HepG2 (cell line): ENCODE data around the gene RABGGTA. TPM values are rescaled to one million over a fixed set of nuclear protein-coding genes. Genes with fewer than 3 reads are reported as not detected.

ENCODE experiments used
- CCAR2 ChIP-seq: fragments of 200-400 bp; formaldehyde crosslinking; optimal IDR thresholded peaks from 2 replicates; pipeline ENCODE3; 2018; ENCODE audit warnings: low read depth, mild to moderate bottlenecking, low read length, moderate library complexity
- DNMT3B ChIP-seq: conservative IDR thresholded peaks from 2 replicates; pipeline ENCODE4 v1.6.1; 2016; ENCODE audit warnings: missing biosample characterization, control low read depth
- ETV6 ChIP-seq: sonication (generic); formaldehyde crosslinking; conservative IDR thresholded peaks from 2 replicates; pipeline ENCODE4 v1.4.0; 2020; ENCODE audit warnings: missing genetic modification reagents
- FOSL1 ChIP-seq: sonication (generic); formaldehyde crosslinking; IDR thresholded peaks from 2 replicates; pipeline ENCODE4 v1.9.0; 2021; ENCODE audit warnings: missing genetic modification reagents, borderline replicate concordance
- FOXP1 ChIP-seq, 2 experiments: fragments of 450-650 bp in 1 of 2; IDR thresholded peaks; 2 replicates each; pipeline ENCODE4 v1.6.1; 2017 to 2018; ENCODE audit warnings: antibody characterized with exemption in 1 of 2
- HES4 ChIP-seq: sonication (generic); formaldehyde crosslinking; IDR thresholded peaks from 2 replicates; pipeline ENCODE4 v1.9.0; 2021; ENCODE audit warnings: mild to moderate bottlenecking, missing genetic modification reagents, borderline replicate concordance
- HIVEP1 ChIP-seq: sonication (generic); formaldehyde crosslinking; IDR thresholded peaks from 2 replicates; pipeline ENCODE4 v1.4.0; 2020; ENCODE audit warnings: mild to moderate bottlenecking, missing genetic modification reagents
- KLF9 ChIP-seq: IDR thresholded peaks from 2 replicates; pipeline ENCODE4 v1.6.1; 2016; ENCODE audit warnings: low read depth
- NAIF1 ChIP-seq: sonication (generic); formaldehyde crosslinking; IDR thresholded peaks from 2 replicates; pipeline ENCODE4 v1.5.0; 2020; ENCODE audit warnings: mild to moderate bottlenecking, missing genetic modification reagents, borderline replicate concordance
- NFYB ChIP-seq: sonication (generic); formaldehyde crosslinking; IDR thresholded peaks from 2 replicates; pipeline ENCODE4 v1.4.0; 2020; ENCODE audit warnings: missing genetic modification reagents
- NFYC ChIP-seq: IDR thresholded peaks from 2 replicates; pipeline ENCODE4 v1.6.1; 2016; ENCODE audit warnings: missing genetic modification reagents, missing compliant biosample characterization
- NR1H2 ChIP-seq: sonication (generic); formaldehyde crosslinking; IDR thresholded peaks from 2 replicates; pipeline ENCODE4 v1.8.1; 2022; ENCODE audit warnings: low read depth, missing genetic modification reagents, borderline replicate concordance
- PHF20 ChIP-seq: sonication (generic); formaldehyde crosslinking; IDR thresholded peaks from 2 replicates; pipeline ENCODE4 v1.5.0; 2020; ENCODE audit warnings: mild to moderate bottlenecking, missing genetic modification reagents
- PTBP1 ChIP-seq: fragments of 200-400 bp; formaldehyde crosslinking; IDR thresholded peaks from 2 replicates; pipeline ENCODE4 v1.6.1; 2018; ENCODE audit warnings: low read length, low read depth; ENCODE audit not compliant: poor library complexity, severe bottlenecking
- RORA ChIP-seq: sonication (generic); formaldehyde crosslinking; IDR thresholded peaks from 2 replicates; pipeline ENCODE4 v1.5.0; 2020; ENCODE audit warnings: mild to moderate bottlenecking, missing genetic modification reagents, moderate library complexity
- SATB2 ChIP-seq: sonication (generic); formaldehyde crosslinking; IDR thresholded peaks from 2 replicates; pipeline ENCODE4 v1.5.0; 2020; ENCODE audit warnings: missing genetic modification reagents
- SOX13 ChIP-seq, 3 experiments: fragments of 450-650 bp in 1 of 3; sonication (generic) in 1 of 3; formaldehyde crosslinking in 1 of 3; IDR thresholded peaks in 2 of 3; conservative IDR thresholded peaks in 1 of 3; 2 replicates each; pipeline versions ENCODE4 v1.5.0 to v1.6.1; 2016 to 2020; ENCODE audit warnings: antibody characterized with exemption in 1 of 3, mild to moderate bottlenecking in 1 of 3, missing compliant biosample characterization in 1 of 3, missing genetic modification reagents in 1 of 3, moderate library complexity in 1 of 3
- SUZ12 ChIP-seq: fragments of 150-350 bp; IDR thresholded peaks from 2 replicates; pipeline ENCODE4 v1.6.1; 2014; ENCODE audit warnings: low read depth, low read length
- TBP ChIP-seq: sonication (generic); formaldehyde crosslinking; IDR thresholded peaks from 2 replicates; pipeline ENCODE4 v1.5.0; 2020; ENCODE audit warnings: missing genetic modification reagents
- TEAD2 ChIP-seq: sonication (generic); formaldehyde crosslinking; IDR thresholded peaks from 2 replicates; pipeline ENCODE4 v1.9.0; 2021; ENCODE audit warnings: missing genetic modification reagents
- TMF1 ChIP-seq: sonication (generic); formaldehyde crosslinking; IDR thresholded peaks from 2 replicates; pipeline ENCODE4 v1.8.1; 2022; ENCODE audit warnings: low read depth, missing genetic modification reagents
- ZFYVE20 ChIP-seq: sonication (generic); formaldehyde crosslinking; IDR thresholded peaks from 2 replicates; pipeline ENCODE4 v1.8.0; 2023; ENCODE audit warnings: low read depth, mild to moderate bottlenecking, moderate library complexity, missing genetic modification reagents, borderline replicate concordance
- ZNF235 ChIP-seq: sonication (generic); formaldehyde crosslinking; IDR thresholded peaks from 2 replicates; pipeline ENCODE4 v1.8.1; 2023; ENCODE audit warnings: mild to moderate bottlenecking, missing genetic modification reagents, borderline replicate concordance
- ZNF292 ChIP-seq: sonication (generic); formaldehyde crosslinking; IDR thresholded peaks from 2 replicates; pipeline ENCODE4 v1.8.1; 2022; ENCODE audit warnings: mild to moderate bottlenecking, low read depth, missing genetic modification reagents, borderline replicate concordance
- ZNF33A ChIP-seq: sonication (generic); formaldehyde crosslinking; IDR thresholded peaks from 2 replicates; pipeline ENCODE4 v1.5.1; 2020; ENCODE audit warnings: missing genetic modification reagents, mild to moderate bottlenecking, moderate library complexity, borderline replicate concordance
- ZNF605 ChIP-seq: sonication (generic); formaldehyde crosslinking; IDR thresholded peaks from 2 replicates; pipeline ENCODE4 v1.8.0; 2022; ENCODE audit warnings: mild to moderate bottlenecking, missing genetic modification reagents
- ZNF782 ChIP-seq: sonication (generic); formaldehyde crosslinking; IDR thresholded peaks from 2 replicates; pipeline ENCODE4 v1.4.0; 2020; ENCODE audit warnings: missing genetic modification reagents, mild to moderate bottlenecking, borderline replicate concordance
- ZSCAN22 ChIP-seq: sonication (generic); formaldehyde crosslinking; IDR thresholded peaks from 2 replicates; pipeline ENCODE4 v1.4.0; 2020; ENCODE audit warnings: mild to moderate bottlenecking, missing genetic modification reagents
- polyA plus RNA-seq, 8 experiments: library from polyadenylated mRNA; depleted of rRNA in 3 of 8; stranded (reverse) in 7 of 8; unstranded in 1 of 8; fragments of >200 nt; fragmentation: Illumina TruSeq in 4 of 8; extraction: Trizol in 4 of 8; gene quantifications; 2 replicates each; pipeline versions ENCODE4 v1.2.1 to v1.2.3, GENCODE V29; 2011 to 2016; ENCODE audit warnings: low read depth in 4 of 8, missing spikeins in 1 of 8, mixed read lengths in 1 of 8; ENCODE audit not compliant: insufficient read depth in 1 of 8
- total RNA-seq, 5 experiments: library from RNA; depleted of rRNA; stranded (reverse); fragments of >200 nt; fragmentation: Illumina TruSeq; extraction: Trizol; gene quantifications; 2 replicates each; pipeline ENCODE4 v1.2.3, GENCODE V29; 2016; ENCODE audit warnings: low read depth in 1 of 5
- TF ChIP-seq, protein P1 (sequence below): sonication (generic); formaldehyde crosslinking; IDR thresholded peaks from 2 replicates; pipeline ENCODE4 v1.4.0; 2020; ENCODE audit warnings: missing genetic modification reagents, borderline replicate concordance
- TF ChIP-seq, protein P2 (sequence below): sonication (generic); formaldehyde crosslinking; IDR thresholded peaks from 2 replicates; pipeline ENCODE4 v1.4.0; 2020; ENCODE audit warnings: missing genetic modification reagents

RABGGTA gene
- total and polyA plus RNA-seq, 2 of the 13 experiments (the other 11 are each of a cell fraction or from before 2014, with no cell fraction given), result 57.9 to 90.8 TPM

DNA sequence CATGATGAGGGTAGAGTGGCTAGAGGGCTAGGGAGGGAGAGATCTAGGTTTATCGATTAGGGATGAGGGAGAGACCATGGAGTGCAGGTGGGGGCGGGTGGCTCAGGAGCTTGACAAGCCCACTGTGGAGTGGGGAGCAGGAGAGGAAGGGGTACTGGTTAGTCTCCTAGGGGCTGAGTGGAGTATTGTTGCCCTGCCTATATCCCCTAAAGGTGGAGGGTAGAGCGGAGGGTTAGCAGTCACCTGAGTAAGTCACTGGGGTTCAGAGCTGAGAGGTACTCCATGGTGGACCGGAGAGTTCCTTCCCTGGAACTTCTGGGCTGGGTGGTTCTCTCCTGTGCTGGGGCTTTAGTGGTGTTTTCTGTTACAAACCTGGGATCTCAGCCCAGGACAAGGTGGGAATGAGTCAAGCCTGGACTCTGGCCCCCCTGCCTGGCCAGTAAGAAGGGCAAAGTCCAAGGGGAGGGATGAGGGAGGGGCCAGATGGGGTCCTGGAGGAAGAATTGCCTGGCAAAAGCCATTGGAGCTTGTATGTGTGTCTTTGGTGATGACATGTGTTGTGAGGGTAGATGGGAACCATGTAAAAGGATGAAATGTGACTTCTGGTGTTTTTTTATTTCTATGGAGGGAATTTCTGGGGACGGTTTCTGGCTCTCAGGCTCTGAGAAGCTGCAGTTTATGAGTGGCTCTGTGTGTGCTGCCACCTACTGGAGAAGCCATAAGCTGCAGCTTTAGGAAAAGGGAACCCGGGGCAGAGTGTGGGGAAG is 36.4 kb upstream of the RABGGTA start, which contains the start of gene CIDEB (continued):
- TF ChIP-seq TBP (CRISPR knock-in tag) (no peak), ZNF33A (no peak), FOXP1 (IDR thresholded peaks at IDR 0.05) (no peak), FOXP1 (CRISPR knock-in tag; IDR thresholded peaks at IDR 0.05) (peak; percentile 54), PHF20 (CRISPR knock-in tag) (no peak), ETV6 (CRISPR knock-in tag) (no peak; the same call in none of the 2 replicates), TEAD2 (no peak), NFYC (peak; percentile 11; the same call in 1 of the 2 replicates), ZSCAN22 (CRISPR knock-in tag) (peak; percentile 52; the same call in 1 of the 2 replicates), RORA (CRISPR knock-in tag) (no peak), NFYB (CRISPR knock-in tag) (peak; percentile 43; the same call in 1 of the 2 replicates), SATB2 (CRISPR knock-in tag) (no peak), HIVEP1 (peak; percentile 82), NAIF1 (CRISPR knock-in tag) (no peak), CCAR2 (peak; percentile 98), PTBP1 (no peak), KLF9 (CRISPR knock-in tag) (peak; percentile 90), HES4 (CRISPR knock-in tag) (peak; percentile 85), FOSL1 (peak; percentile 96), DNMT3B (CRISPR knock-in tag) (peak; percentile 96), SUZ12 (no peak), NR1H2 (CRISPR knock-in tag) (no peak), ZFYVE20 (no peak), ZNF235 (CRISPR knock-in tag) (peak; percentile 92; the same call in 1 of the 2 replicates), ZNF292 (CRISPR knock-in tag) (peak; percentile 87; the same call in 1 of the 2 replicates), ZNF605 (CRISPR knock-in tag) (peak; percentile 99), SOX13 (IDR thresholded peaks at IDR 0.05) (no peak), SOX13 (CRISPR knock-in tag; conservative IDR thresholded peaks at IDR 0.05 in 1 of 2, IDR thresholded peaks at IDR 0.05 in 1 of 2) (peak; percentile 80 to 87), TMF1 (peak; percentile 47), ZNF782 (CRISPR knock-in tag) (0 out of 2 replicates have a peak, but pooled peaks have one; percentile 94)
- TF ChIP-seq, protein P1, sequence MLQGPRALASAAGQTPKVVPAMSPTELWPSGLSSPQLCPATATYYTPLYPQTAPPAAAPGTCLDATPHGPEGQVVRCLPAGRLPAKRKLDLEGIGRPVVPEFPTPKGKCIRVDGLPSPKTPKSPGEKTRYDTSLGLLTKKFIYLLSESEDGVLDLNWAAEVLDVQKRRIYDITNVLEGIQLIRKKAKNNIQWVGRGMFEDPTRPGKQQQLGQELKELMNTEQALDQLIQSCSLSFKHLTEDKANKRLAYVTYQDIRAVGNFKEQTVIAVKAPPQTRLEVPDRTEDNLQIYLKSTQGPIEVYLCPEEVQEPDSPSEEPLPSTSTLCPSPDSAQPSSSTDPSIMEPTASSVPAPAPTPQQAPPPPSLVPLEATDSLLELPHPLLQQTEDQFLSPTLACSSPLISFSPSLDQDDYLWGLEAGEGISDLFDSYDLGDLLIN (CRISPR knock-in tag), result no peak
- TF ChIP-seq, protein P2, sequence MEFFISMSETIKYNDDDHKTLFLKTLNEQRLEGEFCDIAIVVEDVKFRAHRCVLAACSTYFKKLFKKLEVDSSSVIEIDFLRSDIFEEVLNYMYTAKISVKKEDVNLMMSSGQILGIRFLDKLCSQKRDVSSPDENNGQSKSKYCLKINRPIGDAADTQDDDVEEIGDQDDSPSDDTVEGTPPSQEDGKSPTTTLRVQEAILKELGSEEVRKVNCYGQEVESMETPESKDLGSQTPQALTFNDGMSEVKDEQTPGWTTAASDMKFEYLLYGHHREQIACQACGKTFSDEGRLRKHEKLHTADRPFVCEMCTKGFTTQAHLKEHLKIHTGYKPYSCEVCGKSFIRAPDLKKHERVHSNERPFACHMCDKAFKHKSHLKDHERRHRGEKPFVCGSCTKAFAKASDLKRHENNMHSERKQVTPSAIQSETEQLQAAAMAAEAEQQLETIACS (CRISPR knock-in tag), result no peak
